ENCODE results near the gene ADIPOR1.

ADIPOR1 gene

GRCh38 chr1:202982715-202983430, 24.8 kb upstream of the ADIPOR1 start:
- Mint-ChIP-seq H3K27ac (no peak overlapping the region), H3K4me1 (ENCODE audit: low read depth) (no peaks in the 10 kb centered on the region), H3K27me3 (peaks cover 8% of the 10 kb centered on the region), H3K4me3 (no peak overlapping the region), H3K9me3 (ENCODE audit: low read depth) (no peaks in the 10 kb centered on the region), H3K36me3 (peaks cover 3% of the 10 kb centered on the region)

- Mint-ChIP-seq H3K9me3 (ENCODE audit: low read depth) (no peaks in the 10 kb centered on the region), H3K27ac (no peak overlapping the region), H3K4me3 (no peak overlapping the region), H3K36me3 (peaks cover 3% of the 10 kb centered on the region), H3K4me1 (ENCODE audit: low read depth) (no peaks in the 10 kb centered on the region), H3K27me3 (peaks cover 15% of the 10 kb centered on the region)
Observed at GRCh38 chr1:202981939-202982338, 23.8 kb upstream of the ADIPOR1 start.

GRCh38 chr1:202979459-202979858, 21.3 kb upstream of the ADIPOR1 start:
- H3K36me3 Mint-ChIP-seq, result peaks cover 3% of the 10 kb centered on the region
- H3K27me3 Mint-ChIP-seq, result peaks cover 17% of the 10 kb centered on the region

GRCh38 chr1:202976633-202977032, 18.5 kb upstream of the ADIPOR1 start:
- H3K36me3 Mint-ChIP-seq, result peaks cover 3% of the 10 kb centered on the region

More at GRCh38 chr1:202979459-202979858, 21.3 kb upstream of the ADIPOR1 start:
- H3K4me1 Mint-ChIP-seq (ENCODE audit: low read depth), result no peaks in the 10 kb centered on the region
- no peak overlapping the region for H3K27ac Mint-ChIP-seq
- no peak overlapping the region for H3K4me3 Mint-ChIP-seq
- no peaks in the 10 kb centered on the region for H3K9me3 Mint-ChIP-seq (ENCODE audit: low read depth)

DNA sequence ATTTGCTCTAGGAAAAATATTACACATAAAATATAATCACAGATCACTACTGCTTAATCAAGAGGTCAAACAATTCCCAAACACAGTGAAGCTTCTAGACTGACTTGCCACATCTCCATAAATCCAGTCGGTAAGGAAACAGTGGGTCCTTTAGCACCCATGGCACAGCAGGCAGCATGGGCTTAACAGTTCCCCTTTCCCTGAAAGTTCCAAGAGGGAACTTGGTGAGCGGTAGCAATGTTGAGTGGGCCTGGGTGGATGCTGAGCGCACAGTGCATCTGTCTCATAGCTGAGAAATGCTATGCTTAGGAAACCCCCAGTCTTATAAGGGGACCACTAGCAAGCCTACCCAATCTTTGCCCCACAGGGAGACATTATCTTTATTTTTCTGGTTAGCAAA, 16.7 kb upstream of the ADIPOR1 start:
- Mint-ChIP-seq H3K27ac (no peak overlapping the region), H3K4me1 (ENCODE audit: low read depth) (no peaks in the 10 kb centered on the region), H3K9me3 (ENCODE audit: low read depth) (no peaks in the 10 kb centered on the region), H3K4me3 (no peak overlapping the region), H3K27me3 (peaks cover 15% of the 10 kb centered on the region), H3K36me3 (peaks cover 1% of the 10 kb centered on the region)

More at GRCh38 chr1:202976633-202977032, 18.5 kb upstream of the ADIPOR1 start:
- H3K9me3 Mint-ChIP-seq (ENCODE audit: low read depth), result no peaks in the 10 kb centered on the region
- peaks cover 17% of the 10 kb centered on the region for H3K27me3 Mint-ChIP-seq
- no peaks in the 10 kb centered on the region for H3K4me1 Mint-ChIP-seq (ENCODE audit: low read depth)
- no peak overlapping the region for H3K27ac Mint-ChIP-seq
- no peak overlapping the region for H3K4me3 Mint-ChIP-seq

- no peak overlapping the region for H3K27ac Mint-ChIP-seq
- no peak overlapping the region for H3K4me3 Mint-ChIP-seq
- H3K9me3 Mint-ChIP-seq (ENCODE audit: low read depth), result no peaks in the 10 kb centered on the region
- H3K36me3 Mint-ChIP-seq, result no peaks in the 10 kb centered on the region
- H3K4me1 Mint-ChIP-seq (ENCODE audit: low read depth), result peaks cover 16% of the 10 kb centered on the region
- H3K27me3 Mint-ChIP-seq, result peaks cover 2% of the 10 kb centered on the region
Observed at GRCh38 chr1:202972046-202972445, 13.9 kb upstream of the ADIPOR1 start.

GRCh38 chr1:202968895-202969295, 10.8 kb upstream of the ADIPOR1 start:
- peak overlapping the region; percentile 52 for H3K4me3 Mint-ChIP-seq
- H3K4me1 Mint-ChIP-seq (ENCODE audit: low read depth), result peaks cover 32% of the 10 kb centered on the region

DNA sequence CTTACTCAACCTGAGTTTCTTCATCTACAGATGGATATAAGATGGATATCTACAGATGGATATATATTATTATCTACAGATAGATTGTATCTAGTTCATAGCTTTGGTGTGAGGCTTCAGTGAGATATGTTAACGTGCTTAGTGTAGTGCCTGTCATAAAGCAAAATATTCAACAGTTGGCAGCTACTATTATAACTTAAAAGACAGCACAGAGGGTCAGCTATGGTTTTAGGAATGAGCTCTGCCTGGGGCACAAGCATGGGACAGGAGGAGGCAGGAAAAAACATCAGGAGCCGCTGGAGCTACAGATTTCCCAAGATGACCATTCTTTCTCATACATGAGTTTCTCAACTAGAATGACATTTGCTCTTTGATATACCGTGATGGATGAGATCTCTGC, 10.2 kb upstream of the ADIPOR1 start:
- H3K36me3 Mint-ChIP-seq, result no peaks in the 10 kb centered on the region
- peak overlapping the region; percentile 80 for H3K27ac Mint-ChIP-seq
- no peaks in the 10 kb centered on the region for H3K9me3 Mint-ChIP-seq (ENCODE audit: low read depth)
- H3K4me3 Mint-ChIP-seq, result peak overlapping the region; percentile 92
- peaks cover 32% of the 10 kb centered on the region for H3K4me1 Mint-ChIP-seq (ENCODE audit: low read depth)
- H3K27me3 Mint-ChIP-seq, result no peaks in the 10 kb centered on the region

More at GRCh38 chr1:202968895-202969295, 10.8 kb upstream of the ADIPOR1 start:
- no peaks in the 10 kb centered on the region for H3K27me3 Mint-ChIP-seq
- no peak overlapping the region for H3K27ac Mint-ChIP-seq
- no peaks in the 10 kb centered on the region for H3K36me3 Mint-ChIP-seq
- no peaks in the 10 kb centered on the region for H3K9me3 Mint-ChIP-seq (ENCODE audit: low read depth)

- no peaks in the 10 kb centered on the region for H3K36me3 Mint-ChIP-seq
- no peaks in the 10 kb centered on the region for H3K27me3 Mint-ChIP-seq
- H3K27ac Mint-ChIP-seq, result peak overlapping the region; percentile 80
- peaks cover 32% of the 10 kb centered on the region for H3K4me1 Mint-ChIP-seq (ENCODE audit: low read depth)
- H3K9me3 Mint-ChIP-seq (ENCODE audit: low read depth), result no peaks in the 10 kb centered on the region
- H3K4me3 Mint-ChIP-seq, result peak overlapping the region; percentile 92
Observed at GRCh38 chr1:202967684-202968281, 9.7 kb upstream of the ADIPOR1 start.

GRCh38 chr1:202966006-202966898, 8.1 kb upstream of the ADIPOR1 start:
- peaks cover 1% of the 10 kb centered on the region for H3K36me3 Mint-ChIP-seq
- peaks cover 32% of the 10 kb centered on the region for H3K4me1 Mint-ChIP-seq (ENCODE audit: low read depth)
- H3K9me3 Mint-ChIP-seq (ENCODE audit: low read depth), result no peaks in the 10 kb centered on the region
- peak overlapping the region; percentile 86 for H3K4me3 Mint-ChIP-seq
- peak overlapping the region; percentile 82 for H3K27ac Mint-ChIP-seq
- no peaks in the 10 kb centered on the region for H3K27me3 Mint-ChIP-seq

DNA sequence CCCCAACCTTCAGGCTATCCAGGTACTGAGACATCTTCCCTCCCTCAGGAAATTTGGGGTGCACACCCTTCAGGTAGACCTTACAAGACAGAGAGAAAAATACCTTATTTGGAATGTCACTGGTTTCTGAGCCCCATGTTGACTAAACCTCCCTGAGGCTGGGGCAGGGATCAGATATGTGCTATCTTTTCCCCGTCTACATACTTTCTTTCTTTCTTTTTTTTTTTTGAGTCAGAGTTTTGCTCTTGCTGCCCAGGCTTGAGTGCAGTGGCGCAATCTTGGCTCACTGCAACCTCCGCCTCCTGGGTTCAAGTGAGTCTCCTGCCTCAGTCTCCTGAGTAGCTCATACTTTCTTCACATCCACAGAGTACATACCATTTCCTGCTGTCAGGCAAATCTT, 7.3 kb upstream of the ADIPOR1 start:
- Mint-ChIP-seq H3K4me3 (peak overlapping the region; percentile 86), H3K27ac (peak overlapping the region; percentile 41), H3K4me1 (ENCODE audit: low read depth) (peaks cover 32% of the 10 kb centered on the region)

DNA sequence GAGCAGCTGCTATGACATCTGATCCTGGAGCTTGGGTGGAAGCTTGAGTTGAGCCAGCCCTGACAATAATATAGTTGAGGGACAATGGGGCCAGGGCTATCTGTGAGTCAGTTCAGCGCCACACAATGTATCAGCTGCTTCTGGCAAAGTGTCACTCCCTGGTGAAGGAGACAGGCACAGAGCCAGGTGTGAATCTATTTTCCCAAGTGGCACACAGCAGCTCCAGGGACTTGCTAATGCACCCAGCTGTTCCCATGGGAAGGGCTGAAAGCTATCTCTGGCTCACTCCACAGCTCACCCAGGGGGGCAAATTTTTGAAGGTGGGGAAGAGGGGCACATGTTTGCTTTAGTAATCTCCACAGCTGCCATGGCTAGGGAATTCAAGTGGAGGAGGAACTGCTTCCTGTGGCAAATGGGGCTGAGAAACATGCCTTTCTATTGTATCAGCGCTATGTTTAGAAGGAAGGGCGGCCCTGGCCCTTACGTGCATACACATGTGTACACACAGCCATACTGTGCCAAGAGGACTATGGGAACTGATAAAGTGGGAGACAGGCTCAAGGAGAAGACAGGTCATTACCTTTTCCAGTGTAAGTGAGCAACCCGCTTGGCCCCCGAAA, 6.8 kb upstream of the ADIPOR1 start:
- no peaks in the 10 kb centered on the region for H3K9me3 Mint-ChIP-seq (ENCODE audit: low read depth)
- peak overlapping the region; percentile 18 for H3K27ac Mint-ChIP-seq
- H3K27me3 Mint-ChIP-seq, result no peaks in the 10 kb centered on the region
- no peak overlapping the region for H3K4me3 Mint-ChIP-seq
- H3K36me3 Mint-ChIP-seq, result peaks cover 2% of the 10 kb centered on the region
- peaks cover 32% of the 10 kb centered on the region for H3K4me1 Mint-ChIP-seq (ENCODE audit: low read depth)

More for the DNA sequence above, 7.3 kb upstream of the ADIPOR1 start:
- no peaks in the 10 kb centered on the region for H3K27me3 Mint-ChIP-seq
- H3K36me3 Mint-ChIP-seq, result peaks cover 2% of the 10 kb centered on the region
- H3K9me3 Mint-ChIP-seq (ENCODE audit: low read depth), result no peaks in the 10 kb centered on the region

DNA sequence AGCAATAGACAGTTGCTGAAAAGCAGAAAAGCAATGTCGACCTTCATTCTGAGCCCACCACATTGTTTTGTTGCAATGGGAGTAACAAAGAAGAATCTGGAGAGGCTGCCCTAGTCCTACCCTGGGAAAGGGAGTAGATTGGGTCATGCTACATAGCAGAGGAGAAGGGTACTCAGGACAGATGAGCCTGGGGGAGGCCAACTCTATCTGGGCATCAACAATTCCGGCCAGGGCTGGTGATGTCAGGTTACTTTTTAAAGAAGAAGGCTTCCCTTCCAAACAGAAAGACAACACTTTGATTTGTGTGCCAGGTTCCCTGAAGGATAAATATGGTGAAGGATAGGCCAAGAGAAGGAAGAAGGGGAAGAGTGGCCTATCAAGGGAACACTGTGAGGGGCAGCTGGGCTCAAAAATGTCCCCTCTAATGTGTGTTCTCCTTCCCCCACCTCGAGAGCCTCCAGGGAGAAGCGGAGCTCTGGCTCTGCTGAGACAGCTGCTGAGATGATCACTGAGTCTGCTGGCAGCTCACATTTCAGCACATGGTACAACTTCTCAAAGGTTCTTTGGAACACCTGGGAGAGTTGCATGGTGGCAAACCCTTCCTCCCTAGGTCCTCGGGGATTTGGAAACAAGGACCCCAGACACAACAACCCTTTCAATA, 3.2 kb upstream of the ADIPOR1 start:
- no peaks in the 10 kb centered on the region for H3K9me3 Mint-ChIP-seq (ENCODE audit: low read depth)
- H3K4me1 Mint-ChIP-seq (ENCODE audit: low read depth), result peaks cover 35% of the 10 kb centered on the region
- no peak overlapping the region for H3K4me3 Mint-ChIP-seq
- no peak overlapping the region for H3K27ac Mint-ChIP-seq
- H3K27me3 Mint-ChIP-seq, result no peaks in the 10 kb centered on the region
- H3K36me3 Mint-ChIP-seq, result peaks cover 2% of the 10 kb centered on the region

DNA sequence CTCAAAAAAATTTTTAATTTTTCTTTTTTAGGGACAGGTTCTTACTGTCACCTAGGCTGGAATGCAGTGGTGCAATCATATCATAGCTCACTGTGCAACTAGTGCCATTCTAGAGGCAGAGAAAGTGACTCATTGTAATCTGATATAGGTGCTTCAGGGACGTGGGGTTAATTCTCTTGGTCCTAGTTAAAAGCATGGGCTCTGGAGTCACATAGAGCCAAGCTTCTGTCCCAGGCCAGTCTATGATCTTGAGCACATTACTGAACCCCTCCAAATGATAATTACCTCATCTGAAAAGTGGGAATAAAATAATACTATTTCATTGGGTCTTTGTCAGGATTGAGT, 1.1 kb upstream of the ADIPOR1 start:
- Mint-ChIP-seq H3K4me1 (ENCODE audit: low read depth) (peaks cover 32% of the 10 kb centered on the region), H3K9me3 (ENCODE audit: low read depth) (no peaks in the 10 kb centered on the region), H3K36me3 (peaks cover 2% of the 10 kb centered on the region), H3K27me3 (no peaks in the 10 kb centered on the region), H3K27ac (no peak overlapping the region), H3K4me3 (peak overlapping the region; percentile 96)
